ENCODE data around the gene NGEF. TPM values are rescaled to one million over a fixed set of nuclear protein-coding genes. Genes with fewer than 3 reads are reported as not detected.
"Not testable (repeated sequence)": the region's sequence is repeated elsewhere in the genome, so short reads cannot be mapped to it uniquely, and the experiment has no call there.

NGEF gene
- total RNA-seq, 1 donor from 2014 or later = 0.53 TPM

DNA sequence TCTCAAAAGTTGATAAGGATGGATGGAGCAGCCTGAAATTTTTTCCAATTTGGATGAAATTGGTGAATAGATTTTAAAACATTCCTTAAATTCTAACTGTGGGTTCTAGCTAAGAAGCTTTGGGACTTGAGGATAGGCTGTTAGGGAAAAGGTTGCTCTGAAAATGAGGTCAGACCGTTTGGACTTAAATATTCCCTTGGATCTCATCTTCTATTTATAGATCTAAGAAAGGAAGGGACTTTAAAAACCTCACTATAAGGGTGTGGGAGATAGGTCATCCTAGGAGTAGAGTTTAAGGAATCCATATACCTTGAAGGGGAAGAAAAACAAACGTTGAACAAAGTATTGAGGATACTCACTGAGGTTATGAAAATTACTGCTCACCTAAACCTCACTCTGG lies 160.4 kb downstream of the NGEF start:
- no peaks in the 10 kb centered on the region for H3K27me3 ChIP-seq (ENCODE audit: control insufficient read depth, insufficient read depth, low read length)
- TF ChIP-seq, protein P1, sequence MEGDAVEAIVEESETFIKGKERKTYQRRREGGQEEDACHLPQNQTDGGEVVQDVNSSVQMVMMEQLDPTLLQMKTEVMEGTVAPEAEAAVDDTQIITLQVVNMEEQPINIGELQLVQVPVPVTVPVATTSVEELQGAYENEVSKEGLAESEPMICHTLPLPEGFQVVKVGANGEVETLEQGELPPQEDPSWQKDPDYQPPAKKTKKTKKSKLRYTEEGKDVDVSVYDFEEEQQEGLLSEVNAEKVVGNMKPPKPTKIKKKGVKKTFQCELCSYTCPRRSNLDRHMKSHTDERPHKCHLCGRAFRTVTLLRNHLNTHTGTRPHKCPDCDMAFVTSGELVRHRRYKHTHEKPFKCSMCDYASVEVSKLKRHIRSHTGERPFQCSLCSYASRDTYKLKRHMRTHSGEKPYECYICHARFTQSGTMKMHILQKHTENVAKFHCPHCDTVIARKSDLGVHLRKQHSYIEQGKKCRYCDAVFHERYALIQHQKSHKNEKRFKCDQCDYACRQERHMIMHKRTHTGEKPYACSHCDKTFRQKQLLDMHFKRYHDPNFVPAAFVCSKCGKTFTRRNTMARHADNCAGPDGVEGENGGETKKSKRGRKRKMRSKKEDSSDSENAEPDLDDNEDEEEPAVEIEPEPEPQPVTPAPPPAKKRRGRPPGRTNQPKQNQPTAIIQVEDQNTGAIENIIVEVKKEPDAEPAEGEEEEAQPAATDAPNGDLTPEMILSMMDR (IDR thresholded peaks at IDR 0.05; ENCODE audit: insufficient read depth, low read length, severe bottlenecking) = no peak
- FAIRE-seq (no peak), DNase-seq (ENCODE audit: low read depth) (no peak)
- H3K4me3 ChIP-seq (ENCODE audit: low read depth, low read length) = no peak overlapping the region
- peaks cover 12% of the 10 kb centered on the region for H3K36me3 ChIP-seq (ENCODE audit: control insufficient read depth, insufficient read depth, low read length)

DNA sequence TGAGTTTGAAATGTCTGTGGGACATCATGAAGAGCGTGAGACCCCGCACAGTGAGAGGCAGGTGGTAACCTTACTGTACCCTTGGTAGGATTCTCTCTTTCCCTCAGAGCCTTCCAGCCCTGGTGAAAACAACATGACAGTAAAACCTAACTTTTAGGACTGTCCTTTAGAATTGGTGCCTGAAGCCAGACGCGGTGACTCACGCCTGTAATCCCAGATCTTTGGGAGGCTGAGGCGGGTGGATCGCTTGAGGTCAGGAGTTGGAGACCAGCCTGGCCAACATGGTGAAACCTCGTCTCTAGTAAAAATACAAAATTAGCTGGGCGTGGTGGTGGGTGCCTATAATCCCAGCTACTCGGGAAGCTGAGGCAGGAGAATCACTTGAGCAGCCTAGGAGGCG lies 161.0 kb downstream of the NGEF start:
- not testable (repeated sequence) for FAIRE-seq; H3K4me3 ChIP-seq (ENCODE audit: low read depth, low read length); H3K27me3 ChIP-seq (ENCODE audit: control insufficient read depth, insufficient read depth, low read length); DNase-seq (ENCODE audit: low read depth)
- H3K36me3 ChIP-seq (ENCODE audit: control insufficient read depth, insufficient read depth, low read length) = peaks cover 12% of the 10 kb centered on the region

DNA sequence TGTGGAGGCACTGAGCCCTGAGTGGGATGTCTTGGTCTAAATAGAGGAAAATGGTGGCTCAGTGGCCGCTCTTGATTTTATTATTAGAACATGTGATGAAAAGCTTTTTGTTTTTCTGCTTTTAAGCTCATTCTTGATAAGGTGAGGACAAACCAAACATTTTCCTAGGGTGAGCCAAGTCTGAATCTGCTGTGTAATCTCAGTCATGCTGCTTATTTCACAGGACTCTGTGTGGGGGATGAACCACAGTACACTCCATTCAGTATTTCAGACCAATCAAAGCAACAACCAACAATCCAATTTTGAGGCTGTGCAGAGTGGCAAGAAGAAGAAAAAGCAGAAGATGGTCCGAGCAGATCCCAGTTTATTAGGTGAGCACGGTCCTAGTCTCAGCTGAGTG lies 163.0 kb downstream of the NGEF start:
- H3K36me3 ChIP-seq (ENCODE audit: control insufficient read depth, insufficient read depth, low read length) = peaks cover 17% of the 10 kb centered on the region
- H3K4me3 ChIP-seq (ENCODE audit: low read depth, low read length) = no peak overlapping the region
- no peaks in the 10 kb centered on the region for H3K27me3 ChIP-seq (ENCODE audit: control insufficient read depth, insufficient read depth, low read length)
- DNase-seq (ENCODE audit: low read depth) = no peak
- TF ChIP-seq, protein P1 (IDR thresholded peaks at IDR 0.05; ENCODE audit: insufficient read depth, low read length, severe bottlenecking) = no peak
- FAIRE-seq = no peak

DNA sequence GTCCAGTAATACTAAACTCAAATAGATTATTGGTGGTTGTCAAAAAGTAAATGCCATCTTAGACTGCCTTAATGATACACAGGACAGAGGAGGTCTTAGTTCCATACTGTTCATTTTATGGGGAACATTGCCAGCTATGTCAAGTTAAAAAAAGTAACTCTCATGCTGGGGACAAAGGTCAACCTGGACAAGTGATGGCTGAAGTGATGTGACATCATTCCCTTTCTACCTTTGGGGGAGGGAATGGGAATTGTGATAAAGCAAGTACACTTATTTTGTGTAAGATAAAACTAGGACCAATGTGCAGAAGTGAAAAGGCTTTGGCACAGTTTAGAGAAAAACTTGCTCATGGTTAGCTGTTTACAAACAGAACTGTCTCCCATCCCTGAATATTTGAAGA lies 167.0 kb downstream of the NGEF start:
- FAIRE-seq (no peak), DNase-seq (ENCODE audit: low read depth) (no peak)
- H3K4me3 ChIP-seq (ENCODE audit: low read depth, low read length) = no peak overlapping the region
- H3K36me3 ChIP-seq (ENCODE audit: control insufficient read depth, insufficient read depth, low read length) = peaks cover 17% of the 10 kb centered on the region
- H3K27me3 ChIP-seq (ENCODE audit: control insufficient read depth, insufficient read depth, low read length) = no peaks in the 10 kb centered on the region
- TF ChIP-seq, protein P1 (IDR thresholded peaks at IDR 0.05; ENCODE audit: insufficient read depth, low read length, severe bottlenecking) = no peak

DNA sequence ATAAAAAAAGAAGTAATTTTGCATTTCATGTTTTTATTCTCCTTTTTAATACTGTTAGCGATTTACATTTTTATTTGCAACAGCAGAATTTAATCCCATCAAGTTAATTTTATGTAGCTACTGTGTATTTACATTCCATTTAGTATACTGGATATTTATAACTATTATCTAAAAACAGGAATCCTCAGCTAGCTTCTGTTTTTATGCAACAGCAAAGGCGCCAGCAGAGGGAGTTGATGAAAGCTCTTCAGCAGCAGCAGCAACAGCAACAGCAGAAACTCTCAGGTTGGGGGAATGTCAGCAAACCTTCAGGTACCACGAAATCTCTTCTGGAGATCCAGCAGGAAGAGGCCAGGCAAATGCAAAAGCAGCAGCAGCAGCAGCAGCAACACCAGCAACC lies 169.2 kb downstream of the NGEF start:
- no peak overlapping the region for H3K4me3 ChIP-seq (ENCODE audit: low read depth, low read length)
- TF ChIP-seq, protein P1 (IDR thresholded peaks at IDR 0.05; ENCODE audit: insufficient read depth, low read length, severe bottlenecking) = no peak
- H3K36me3 ChIP-seq (ENCODE audit: control insufficient read depth, insufficient read depth, low read length) = peaks cover 14% of the 10 kb centered on the region
- no peaks in the 10 kb centered on the region for H3K27me3 ChIP-seq (ENCODE audit: control insufficient read depth, insufficient read depth, low read length)
- DNase-seq (ENCODE audit: low read depth) (no peak), FAIRE-seq (no peak)

DNA sequence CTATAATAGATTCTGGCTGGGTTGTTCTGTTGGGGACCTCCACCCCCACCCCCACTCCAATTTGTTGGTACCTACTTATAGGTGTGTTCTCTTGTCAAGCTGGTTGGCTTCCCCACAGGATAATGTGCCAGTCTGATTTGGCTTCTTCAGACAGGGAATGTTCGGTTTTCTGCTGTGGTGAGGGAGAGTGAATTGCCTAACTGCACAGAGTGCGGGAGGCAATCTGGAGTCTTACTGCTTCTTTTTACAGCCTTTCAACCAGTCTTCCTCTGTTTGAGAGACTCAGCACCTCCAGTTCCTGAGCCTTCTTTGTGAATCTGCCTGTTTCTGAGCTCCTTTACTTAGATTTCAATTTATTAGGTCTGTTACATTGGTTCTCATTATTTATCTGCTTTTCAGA lies 170.4 kb downstream of the NGEF start:
- H3K4me3 ChIP-seq (ENCODE audit: low read depth, low read length) = no peak overlapping the region
- DNase-seq (ENCODE audit: low read depth) (no peak), FAIRE-seq (no peak)
- H3K27me3 ChIP-seq (ENCODE audit: control insufficient read depth, insufficient read depth, low read length) = no peaks in the 10 kb centered on the region
- TF ChIP-seq, protein P1 (IDR thresholded peaks at IDR 0.05; ENCODE audit: insufficient read depth, low read length, severe bottlenecking) = no peak
- H3K36me3 ChIP-seq (ENCODE audit: control insufficient read depth, insufficient read depth, low read length) = peaks cover 14% of the 10 kb centered on the region
